Measurements from ENCODE around the gene SC5D.

- TF ChIP-seq CTCF (IDR thresholded peaks at IDR 0.05): no peak
- no peak for TF ChIP-seq POLR2A (IDR thresholded peaks at IDR 0.05)
These were observed 24.0 kb upstream of the SC5D start for GRCh38 chr11:121268581-121268980.

Measured in ovary (tissue), 3 donors.